HG03460 (cell line): ENCODE measurements around the gene RNF114.
"Not testable (repeated sequence)": the region's sequence is repeated elsewhere in the genome, so short reads cannot be mapped to it uniquely, and the experiment has no call there.

Source experiments
- ATAC-seq: cut with Tn5 transposase; IDR thresholded peaks from one replicate; pipeline ENCODE4 v1.9.1; 2021; ENCODE audit not compliant: unreplicated experiment

RNF114 gene

GRCh38 chr20:49925901-49926454 is 10.2 kb upstream of the RNF114 start:
- no peak for ATAC-seq

- no peak for ATAC-seq
These were observed 7.6 kb upstream of the RNF114 start for GRCh38 chr20:49928411-49929141.

GRCh38 chr20:49929142-49929494 is 7.1 kb upstream of the RNF114 start:
- ATAC-seq: no peak

- no peak for ATAC-seq
These were observed 448 bp upstream of the RNF114 start for GRCh38 chr20:49935746-49936152.

GRCh38 chr20:49937027-49937929 is 1.1 kb downstream of the RNF114 start:
- ATAC-seq: no peak

GRCh38 chr20:49938173-49939163 is 2.3 kb downstream of the RNF114 start:
- ATAC-seq: no peak

- ATAC-seq: no peak
These were observed 5.3 kb downstream of the RNF114 start for GRCh38 chr20:49941456-49941855.

- no peak for ATAC-seq
These were observed 6.1 kb downstream of the RNF114 start for GRCh38 chr20:49942303-49942702.

GRCh38 chr20:49942942-49943341 is 6.7 kb downstream of the RNF114 start:
- no peak for ATAC-seq

GRCh38 chr20:49945306-49945700 is 9.1 kb downstream of the RNF114 start:
- ATAC-seq: no peak

- ATAC-seq: no peak
These were observed 9.7 kb downstream of the RNF114 start for GRCh38 chr20:49945701-49946477.

- ATAC-seq: no peak
These were observed 12.0 kb downstream of the RNF114 start for GRCh38 chr20:49948178-49948577.

- no peak for ATAC-seq
These were observed 12.8 kb downstream of the RNF114 start for GRCh38 chr20:49948809-49949507.

- ATAC-seq: no peak
These were observed 15.0 kb downstream of the RNF114 start for GRCh38 chr20:49951151-49951550.

- no peak for ATAC-seq
These were observed 19.0 kb downstream of the RNF114 start for GRCh38 chr20:49955167-49955566.

GRCh38 chr20:49955830-49956396 is 19.7 kb downstream of the RNF114 start:
- not testable (repeated sequence) for ATAC-seq

GRCh38 chr20:49956689-49957088 is 20.5 kb downstream of the RNF114 start:
- no peak for ATAC-seq

GRCh38 chr20:49957089-49957938 is 21.1 kb downstream of the RNF114 start:
- not testable (repeated sequence) for ATAC-seq
